ENCODE data around the gene DCDC2.

DCDC2 gene

GRCh38 chr6:24139639-24140038 lies 218.2 kb downstream of the DCDC2 start:
- no peak for DNase-seq

GRCh38 chr6:24139080-24139479 lies 218.8 kb downstream of the DCDC2 start:
- no peak for DNase-seq

DNA sequence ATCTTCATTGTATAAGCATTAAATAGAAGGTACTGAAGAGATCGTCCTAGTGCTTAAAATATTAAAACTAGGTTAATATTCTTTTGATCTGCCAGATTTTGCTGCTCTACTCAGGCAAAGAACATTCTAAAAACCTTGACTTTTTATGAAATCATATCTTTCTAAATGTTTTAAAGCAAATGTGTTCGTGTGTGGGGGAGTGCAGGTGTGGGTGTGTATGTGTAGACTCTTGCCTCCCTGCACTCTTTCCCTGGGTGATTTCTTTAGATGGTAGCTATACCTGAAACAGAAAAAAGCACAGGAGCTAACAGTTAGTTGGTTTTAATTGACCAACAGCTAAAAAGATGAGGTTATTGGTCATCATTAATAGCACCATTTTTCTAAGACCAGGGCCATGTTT lies 226.1 kb downstream of the DCDC2 start:
- no peak for DNase-seq

- no peak for DNase-seq
These were observed 230.5 kb downstream of the DCDC2 start for GRCh38 chr6:24127316-24127715.

- no peak for DNase-seq
These were observed 231.2 kb downstream of the DCDC2 start for GRCh38 chr6:24126586-24127192.

- no peak for DNase-seq
These were observed 231.9 kb downstream of the DCDC2 start, which contains the start of gene NRSN1 for GRCh38 chr6:24125980-24126379. Gene NRSN1, plus strand, starts transcription at chr6:24126215. Its CDS starts 8,113 bp downstream, at chr6:24134328.

- DNase-seq, result peak; percentile 38
These were observed 235.7 kb downstream of the DCDC2 start for GRCh38 chr6:24122139-24122538.

All from NCI-H524 treated with DMSO at 0.1 percent for 48 hours (cell line).